GM23338 (cell line): ENCODE measurements around the gene CNTNAP2. TPM values are rescaled to one million over a fixed set of nuclear protein-coding genes. Genes with fewer than 3 reads are reported as not detected.

Experiments
- ATAC-seq: fragments of 200-7000 bp; cut with Tn5 transposase; 3 replicates; pipeline ENCODE4 v1.9.1; 2020
- DNase-seq: peaks from one replicate; pipeline ENCODE4 v3.0.0-alpha.2; 2015; ENCODE audit warnings: low spot score
- H2AFZ ChIP-seq: fragments of 200-600 bp; sonication (generic); 2 replicates; pipeline ENCODE4 v1.8.0; 2016; ENCODE audit warnings: antibody characterized with exemption, mild to moderate bottlenecking, moderate library complexity
- H3F3A ChIP-seq: fragments of 200-600 bp; sonication (generic); replicated peaks from 2 replicates; pipeline ENCODE4 v1.8.0; 2017; ENCODE audit warnings: antibody characterized with exemption, mixed run types, low read depth
- H3K27ac ChIP-seq: fragments of 200-600 bp; sonication (generic); 2 replicates; pipeline ENCODE4 v1.6.1; 2016; ENCODE audit warnings: low read depth
- H3K27me3 ChIP-seq: fragments of 200-600 bp; sonication (generic); 2 replicates; pipeline ENCODE4 v1.8.0; 2016; ENCODE audit warnings: mild to moderate bottlenecking, mixed run types, moderate library complexity; ENCODE audit not compliant: insufficient read depth
- H3K36me3 ChIP-seq: fragments of 200-600 bp; sonication (generic); 2 replicates; pipeline ENCODE4 v1.8.0; 2016; ENCODE audit warnings: mild to moderate bottlenecking; ENCODE audit not compliant: insufficient read depth
- H3K4me1 ChIP-seq: fragments of 200-600 bp; sonication (generic); 2 replicates; pipeline ENCODE4 v1.8.0; 2016; ENCODE audit warnings: mild to moderate bottlenecking, moderate library complexity; ENCODE audit not compliant: insufficient read depth
- H3K4me2 ChIP-seq: fragments of 200-600 bp; sonication (generic); 2 replicates; pipeline ENCODE4 v1.7.1; 2017; ENCODE audit warnings: mixed run types
- H3K4me3 ChIP-seq: fragments of 200-600 bp; sonication (generic); 2 replicates; pipeline ENCODE4 v1.6.1; 2016; ENCODE audit warnings: mixed run types
- H3K79me2 ChIP-seq: fragments of 200-600 bp; sonication (generic); replicated peaks from 2 replicates; pipeline ENCODE4 v1.8.0; 2017; ENCODE audit warnings: mild to moderate bottlenecking; ENCODE audit not compliant: insufficient read depth
- H3K9me2 ChIP-seq: fragments of 200-600 bp; sonication (generic); 2 replicates; pipeline ENCODE4 v1.8.0; 2017; ENCODE audit not compliant: insufficient read depth
- H4K20me1 ChIP-seq: fragments of 200-600 bp; sonication (generic); replicated peaks from 2 replicates; pipeline ENCODE4 v1.8.0; 2017; ENCODE audit warnings: mild to moderate bottlenecking; ENCODE audit not compliant: insufficient read depth
- H3K27ac Mint-ChIP-seq: 2 replicates; pipeline ENCODE4 v1.8.0; 2020; ENCODE audit warnings: inconsistent platforms, mild to moderate bottlenecking, moderate library complexity, mixed read lengths
- H3K27me3 Mint-ChIP-seq: 3 replicates; pipeline ENCODE4 v1.8.0; 2022; ENCODE audit warnings: low read depth, mild to moderate bottlenecking, moderate library complexity, mixed read lengths, inconsistent platforms; ENCODE audit not compliant: insufficient read depth, poor library complexity
- H3K36me3 Mint-ChIP-seq: 3 replicates; pipeline ENCODE4 v1.8.0; 2021; ENCODE audit warnings: low read depth, mild to moderate bottlenecking, inconsistent platforms, moderate library complexity, mixed read lengths
- H3K4me1 Mint-ChIP-seq: 3 replicates; pipeline ENCODE4 v1.8.0; 2020; ENCODE audit warnings: mild to moderate bottlenecking, inconsistent platforms, mixed read lengths
- H3K4me3 Mint-ChIP-seq: 3 replicates; pipeline ENCODE4 v1.8.0; 2021; ENCODE audit warnings: moderate library complexity, mild to moderate bottlenecking, inconsistent platforms, mixed read lengths
- H3K9me3 Mint-ChIP-seq: 3 replicates; pipeline ENCODE4 v1.8.0; 2020; ENCODE audit warnings: moderate library complexity, mild to moderate bottlenecking, inconsistent platforms, mixed read lengths
- ETS1 ChIP-seq: IDR thresholded peaks from 2 replicates; pipeline ENCODE4 v1.6.1; 2016; ENCODE audit warnings: antibody characterized with exemption
- EZH2 ChIP-seq: fragments of 200-600 bp; sonication (generic); IDR thresholded peaks from one replicate; pipeline ENCODE4 v1.8.0; 2017; ENCODE audit warnings: antibody characterized with exemption, mild to moderate bottlenecking, low read depth; ENCODE audit not compliant: unreplicated experiment
- NANOG ChIP-seq: IDR thresholded peaks from 2 replicates; pipeline ENCODE4 v1.6.1; 2016; ENCODE audit warnings: antibody characterized with exemption, borderline replicate concordance
- POLR2AphosphoS5 ChIP-seq: IDR thresholded peaks from 2 replicates; pipeline ENCODE4 v1.6.1; 2016; ENCODE audit warnings: antibody characterized with exemption, low read depth
- polyA plus RNA-seq: library from polyadenylated mRNA; unstranded; fragments of >200 nt; fragmentation: Nextera tagmentation; extraction: Ambion mirVana; gene quantifications from 2 replicates; pipeline ENCODE4 v1.2.1, GENCODE V29; 2016
- total RNA-seq: library from RNA; depleted of rRNA; stranded (reverse); fragments of >200 nt; shearing (Covaris generic); gene quantifications from 2 replicates; pipeline ENCODE4 v1.2.3, GENCODE V29; 2014
- TF ChIP-seq, protein P1 (sequence below): IDR thresholded peaks from one replicate; pipeline ENCODE4 v1.6.1; 2018; ENCODE audit warnings: antibody characterized with exemption; ENCODE audit not compliant: unreplicated experiment

CNTNAP2 gene
- total and polyA plus RNA-seq, 2 experiments from 2014 or later = 38.2 to 61.3 TPM

GRCh38 chr7:148214101-148214500, 2097.5 kb downstream of the CNTNAP2 start (continued):
- TF ChIP-seq, protein P1, sequence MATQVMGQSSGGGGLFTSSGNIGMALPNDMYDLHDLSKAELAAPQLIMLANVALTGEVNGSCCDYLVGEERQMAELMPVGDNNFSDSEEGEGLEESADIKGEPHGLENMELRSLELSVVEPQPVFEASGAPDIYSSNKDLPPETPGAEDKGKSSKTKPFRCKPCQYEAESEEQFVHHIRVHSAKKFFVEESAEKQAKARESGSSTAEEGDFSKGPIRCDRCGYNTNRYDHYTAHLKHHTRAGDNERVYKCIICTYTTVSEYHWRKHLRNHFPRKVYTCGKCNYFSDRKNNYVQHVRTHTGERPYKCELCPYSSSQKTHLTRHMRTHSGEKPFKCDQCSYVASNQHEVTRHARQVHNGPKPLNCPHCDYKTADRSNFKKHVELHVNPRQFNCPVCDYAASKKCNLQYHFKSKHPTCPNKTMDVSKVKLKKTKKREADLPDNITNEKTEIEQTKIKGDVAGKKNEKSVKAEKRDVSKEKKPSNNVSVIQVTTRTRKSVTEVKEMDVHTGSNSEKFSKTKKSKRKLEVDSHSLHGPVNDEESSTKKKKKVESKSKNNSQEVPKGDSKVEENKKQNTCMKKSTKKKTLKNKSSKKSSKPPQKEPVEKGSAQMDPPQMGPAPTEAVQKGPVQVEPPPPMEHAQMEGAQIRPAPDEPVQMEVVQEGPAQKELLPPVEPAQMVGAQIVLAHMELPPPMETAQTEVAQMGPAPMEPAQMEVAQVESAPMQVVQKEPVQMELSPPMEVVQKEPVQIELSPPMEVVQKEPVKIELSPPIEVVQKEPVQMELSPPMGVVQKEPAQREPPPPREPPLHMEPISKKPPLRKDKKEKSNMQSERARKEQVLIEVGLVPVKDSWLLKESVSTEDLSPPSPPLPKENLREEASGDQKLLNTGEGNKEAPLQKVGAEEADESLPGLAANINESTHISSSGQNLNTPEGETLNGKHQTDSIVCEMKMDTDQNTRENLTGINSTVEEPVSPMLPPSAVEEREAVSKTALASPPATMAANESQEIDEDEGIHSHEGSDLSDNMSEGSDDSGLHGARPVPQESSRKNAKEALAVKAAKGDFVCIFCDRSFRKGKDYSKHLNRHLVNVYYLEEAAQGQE = no peak

DNA sequence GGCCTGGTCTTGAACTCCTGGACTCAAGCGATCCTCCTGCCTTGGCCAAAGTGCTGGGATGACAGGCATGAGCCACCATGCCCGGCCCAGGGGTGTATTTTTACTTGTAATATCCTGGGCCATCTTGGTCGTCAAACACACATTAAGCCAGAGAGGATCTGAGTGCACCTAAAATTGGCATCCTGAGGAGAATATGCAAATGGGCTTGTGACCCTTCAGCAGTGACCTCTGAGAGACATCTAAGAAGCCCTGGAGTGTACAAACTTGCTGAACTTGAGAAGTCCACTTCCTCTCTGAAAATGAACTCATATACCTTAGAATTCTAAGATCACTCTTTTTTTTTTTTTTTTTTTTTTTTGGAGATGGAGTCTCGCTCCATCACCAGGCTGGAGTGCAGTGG, 2102.0 kb downstream of the CNTNAP2 start:
- peaks cover 41% of the 10 kb centered on the region for H3K9me3 Mint-ChIP-seq
- peaks cover 14% of the 10 kb centered on the region for H3K36me3 Mint-ChIP-seq
- Histone ChIP-seq H3K36me3 (no peaks in the 10 kb centered on the region; the same call in 1 of the 2 replicates), H4K20me1 (no peaks in the 10 kb centered on the region), H3K4me2 (no peak overlapping the region), H3K4me1 (no peaks in the 10 kb centered on the region), H2AFZ (no peak overlapping the region), H3K27ac (no peak overlapping the region), H3K27me3 (no peaks in the 10 kb centered on the region), H3K9me2 (peaks cover 8% of the 10 kb centered on the region; the same call in 1 of the 2 replicates), H3F3A (no peaks in the 10 kb centered on the region), H3K79me2 (no peaks in the 10 kb centered on the region), H3K4me3 (no peak overlapping the region)
- no peaks in the 10 kb centered on the region for H3K4me1 Mint-ChIP-seq
- TF ChIP-seq ETS1 = no peak
- TF ChIP-seq, protein P1 = no peak
- TF ChIP-seq POLR2AphosphoS5 = no peak
- no peak for TF ChIP-seq NANOG
- TF ChIP-seq EZH2 = no peak
- H3K27ac Mint-ChIP-seq = no peak overlapping the region
- no peak overlapping the region for H3K4me3 Mint-ChIP-seq
- ATAC-seq = no peak
- peaks cover 2% of the 10 kb centered on the region for H3K27me3 Mint-ChIP-seq
- no peak for DNase-seq
